Smooth muscle cell (in vitro differentiated cells): ENCODE results near the gene ANAPC10. TPM values are rescaled to one million over a fixed set of nuclear protein-coding genes. Genes with fewer than 3 reads are reported as not detected.
"Not testable (repeated sequence)": the region's sequence is repeated elsewhere in the genome, so short reads cannot be mapped to it uniquely, and the experiment has no call there.

Experiments
- DNase-seq: peaks from one replicate; lab custom pipeline; 2025; ENCODE audit not compliant: unreplicated experiment; lab: John Stamatoyannopoulos, UW
- H2AFZ ChIP-seq: fragments of 200-600 bp; sonication (generic); 2 replicates; pipeline ENCODE4 v1.6.0; 2016; ENCODE audit warnings: antibody characterized with exemption, low read depth, mild to moderate bottlenecking
- H3F3A ChIP-seq: fragments of 200-600 bp; sonication (generic); 2 replicates; pipeline ENCODE4 v1.6.0; 2017; ENCODE audit warnings: antibody characterized with exemption, low read depth
- H3K27ac ChIP-seq: fragments of 200-600 bp; sonication (generic); 2 replicates; pipeline ENCODE4 v1.5.1; 2016; ENCODE audit warnings: low read depth, mild to moderate bottlenecking
- H3K27me3 ChIP-seq: fragments of 200-600 bp; sonication (generic); 2 replicates; pipeline ENCODE4 v1.6.1; 2016; ENCODE audit warnings: low read depth, mild to moderate bottlenecking
- H3K36me3 ChIP-seq: fragments of 200-600 bp; sonication (generic); 2 replicates; pipeline ENCODE4 v1.5.1; 2016; ENCODE audit warnings: low read depth
- H3K4me1 ChIP-seq: fragments of 200-600 bp; sonication (generic); 2 replicates; pipeline ENCODE4 v1.5.1; 2016; ENCODE audit warnings: low read depth
- H3K4me2 ChIP-seq: fragments of 200-600 bp; sonication (generic); 2 replicates; pipeline ENCODE4 v1.6.0; 2016; ENCODE audit warnings: mild to moderate bottlenecking
- H3K4me3 ChIP-seq: fragments of 200-600 bp; sonication (generic); 2 replicates; pipeline ENCODE4 v1.5.1; 2016; ENCODE audit warnings: mild to moderate bottlenecking
- H3K79me2 ChIP-seq: fragments of 200-600 bp; sonication (generic); 2 replicates; pipeline ENCODE4 v1.6.0; 2016; ENCODE audit warnings: low read depth, mild to moderate bottlenecking
- H3K9ac ChIP-seq: fragments of 200-600 bp; sonication (generic); 2 replicates; pipeline ENCODE4 v1.6.0; 2016; ENCODE audit warnings: low read depth
- H3K9me3 ChIP-seq: fragments of 200-600 bp; sonication (generic); replicated peaks from 2 replicates; pipeline ENCODE4 v1.5.1; 2016; ENCODE audit warnings: low read depth
- H4K20me1 ChIP-seq: fragments of 200-600 bp; sonication (generic); 2 replicates; pipeline ENCODE4 v1.6.0; 2016; ENCODE audit warnings: low read depth
- WGBS: methylation state at CpG from one replicate; pipeline ENCODE4 v1.1.7; 2016; ENCODE audit warnings: low lambda C conversion rate; 5-methylcytosine and 5-hydroxymethylcytosine counted together
- polyA plus RNA-seq: library from polyadenylated mRNA; unstranded; fragments of >200 nt; fragmentation: Nextera tagmentation; extraction: Ambion mirVana; gene quantifications from 2 replicates; pipeline ENCODE4 v1.2.1, GENCODE V29; 2016
- total RNA-seq: library from RNA; depleted of rRNA; stranded (reverse); fragments of >200 nt; gene quantifications from 2 replicates; pipeline ENCODE4 v1.2.3, GENCODE V29; 2014
- TF ChIP-seq, protein P1 (sequence below): fragments of 200-600 bp; sonication (generic); IDR thresholded peaks from 2 replicates; pipeline ENCODE4 v1.5.1; 2017; ENCODE audit warnings: borderline replicate concordance, mild to moderate bottlenecking, antibody characterized with exemption; ENCODE audit not compliant: insufficient read depth, poor library complexity, severe bottlenecking

ANAPC10 gene
- total and polyA plus RNA-seq, 2 experiments from 2014 or later: 28.0 to 66.2 TPM

DNA sequence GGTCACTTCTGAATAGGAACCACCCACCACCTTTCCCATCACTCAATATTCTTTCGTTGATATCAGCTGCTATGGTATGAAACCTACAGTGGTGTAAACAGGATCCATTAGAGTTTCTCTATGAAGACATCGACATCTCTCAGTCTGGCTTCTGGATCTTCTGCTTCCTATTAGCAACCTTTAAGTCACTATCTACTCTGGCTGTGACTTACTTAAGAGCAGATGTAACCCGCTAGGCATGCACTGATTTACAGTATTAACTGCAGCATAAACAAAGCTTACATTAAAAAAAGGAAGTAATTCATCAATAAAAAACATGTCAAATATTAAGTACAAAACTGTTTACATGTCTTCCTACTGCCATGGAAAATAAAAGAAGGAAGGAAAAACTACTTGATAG lies 96.4 kb downstream of the ANAPC10 start:
- no peaks in the 10 kb centered on the region for H3K9me3 ChIP-seq
- H4K20me1 ChIP-seq: peaks cover 14% of the 10 kb centered on the region
- H3K4me2 ChIP-seq: no peak overlapping the region
- H3K79me2 ChIP-seq: peaks cover 10% of the 10 kb centered on the region
- H3K36me3 ChIP-seq: no peaks in the 10 kb centered on the region
- TF ChIP-seq, protein P1, sequence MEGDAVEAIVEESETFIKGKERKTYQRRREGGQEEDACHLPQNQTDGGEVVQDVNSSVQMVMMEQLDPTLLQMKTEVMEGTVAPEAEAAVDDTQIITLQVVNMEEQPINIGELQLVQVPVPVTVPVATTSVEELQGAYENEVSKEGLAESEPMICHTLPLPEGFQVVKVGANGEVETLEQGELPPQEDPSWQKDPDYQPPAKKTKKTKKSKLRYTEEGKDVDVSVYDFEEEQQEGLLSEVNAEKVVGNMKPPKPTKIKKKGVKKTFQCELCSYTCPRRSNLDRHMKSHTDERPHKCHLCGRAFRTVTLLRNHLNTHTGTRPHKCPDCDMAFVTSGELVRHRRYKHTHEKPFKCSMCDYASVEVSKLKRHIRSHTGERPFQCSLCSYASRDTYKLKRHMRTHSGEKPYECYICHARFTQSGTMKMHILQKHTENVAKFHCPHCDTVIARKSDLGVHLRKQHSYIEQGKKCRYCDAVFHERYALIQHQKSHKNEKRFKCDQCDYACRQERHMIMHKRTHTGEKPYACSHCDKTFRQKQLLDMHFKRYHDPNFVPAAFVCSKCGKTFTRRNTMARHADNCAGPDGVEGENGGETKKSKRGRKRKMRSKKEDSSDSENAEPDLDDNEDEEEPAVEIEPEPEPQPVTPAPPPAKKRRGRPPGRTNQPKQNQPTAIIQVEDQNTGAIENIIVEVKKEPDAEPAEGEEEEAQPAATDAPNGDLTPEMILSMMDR: no peak
- no peak overlapping the region for H2AFZ ChIP-seq
- peaks cover 3% of the 10 kb centered on the region for H3F3A ChIP-seq
- DNase-seq: no peak
- no peaks in the 10 kb centered on the region for H3K4me1 ChIP-seq
- H3K27ac ChIP-seq: no peak overlapping the region
- no peak overlapping the region for H3K4me3 ChIP-seq
- no peak overlapping the region for H3K9ac ChIP-seq
- H3K27me3 ChIP-seq: no peaks in the 10 kb centered on the region
- WGBS: 74% methylated on average over 3 of the region's 3 CpGs

DNA sequence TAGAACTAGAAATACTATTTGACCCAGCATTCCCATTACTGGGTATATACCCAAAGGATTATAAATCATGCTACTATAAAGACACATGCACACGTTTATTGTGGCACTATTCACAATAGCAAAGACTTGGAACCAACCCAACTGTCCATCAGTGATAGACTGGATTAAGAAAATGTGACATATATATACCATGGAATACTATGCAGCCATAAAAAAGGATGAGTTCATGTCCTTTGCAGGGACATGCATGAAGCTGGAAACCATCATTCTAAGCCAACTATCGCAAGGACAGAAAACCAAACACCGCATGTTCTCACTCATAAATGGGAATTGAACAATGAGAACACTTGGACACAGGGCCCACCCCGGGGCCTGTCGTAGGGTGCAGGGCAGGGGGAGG lies 97.3 kb downstream of the ANAPC10 start:
- H3K36me3 ChIP-seq, H3K79me2 ChIP-seq, H3K9ac ChIP-seq, H3K4me3 ChIP-seq, H3F3A ChIP-seq, H3K4me1 ChIP-seq, H3K9me3 ChIP-seq, H2AFZ ChIP-seq, H3K27me3 ChIP-seq, H4K20me1 ChIP-seq, DNase-seq, H3K27ac ChIP-seq, H3K4me2 ChIP-seq: not testable (repeated sequence)
- 98% methylated on average over 5 of the region's 5 CpGs for WGBS

DNA sequence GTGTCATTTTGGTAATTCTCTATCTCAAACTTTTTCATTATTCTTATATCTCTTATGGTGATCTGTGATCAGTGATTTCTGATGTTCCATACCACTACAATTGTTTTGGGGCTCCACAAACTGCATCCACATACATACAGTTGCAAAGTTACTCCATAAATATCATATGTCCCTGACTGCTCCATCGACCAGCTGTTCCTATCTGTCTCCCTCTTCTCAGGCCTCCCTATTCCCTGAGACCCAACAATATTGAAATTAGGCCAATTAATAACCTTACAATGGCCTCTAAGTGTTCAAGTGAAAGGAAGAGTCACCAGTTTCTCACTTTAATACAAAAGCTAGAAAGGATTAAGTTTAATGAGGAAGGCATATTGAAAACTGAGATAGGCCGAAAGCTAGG lies 108.7 kb downstream of the ANAPC10 start:
- no peak overlapping the region for H2AFZ ChIP-seq
- no peaks in the 10 kb centered on the region for H3K79me2 ChIP-seq
- no peaks in the 10 kb centered on the region for H3K4me1 ChIP-seq
- no peaks in the 10 kb centered on the region for H3K9me3 ChIP-seq
- H3K27me3 ChIP-seq: no peaks in the 10 kb centered on the region
- no peaks in the 10 kb centered on the region for H3K36me3 ChIP-seq
- no peaks in the 10 kb centered on the region for H4K20me1 ChIP-seq
- H3K4me3 ChIP-seq: no peak overlapping the region
- DNase-seq: no peak
- no peak overlapping the region for H3K9ac ChIP-seq
- 60% methylated on average over 2 of the region's 2 CpGs for WGBS
- no peaks in the 10 kb centered on the region for H3F3A ChIP-seq
- TF ChIP-seq, protein P1: no peak
- no peak overlapping the region for H3K27ac ChIP-seq
- no peak overlapping the region for H3K4me2 ChIP-seq

DNA sequence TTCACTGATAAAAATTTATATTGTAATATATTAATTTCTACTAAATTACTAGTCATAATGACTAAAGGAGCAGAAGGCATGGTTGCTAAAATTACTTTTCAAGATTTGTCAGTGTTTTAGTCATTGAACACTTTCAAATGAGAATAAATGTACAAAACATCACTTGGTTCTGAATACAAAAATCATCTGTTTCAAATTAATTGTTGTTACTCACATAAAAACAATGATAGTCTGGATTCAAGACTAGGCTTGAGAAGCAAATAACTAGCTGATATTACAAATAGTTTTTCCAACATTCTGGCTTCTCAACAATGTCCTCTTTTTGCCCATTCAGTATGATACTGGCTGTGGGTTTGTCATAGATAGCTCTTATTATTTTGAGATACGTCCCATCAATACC lies 112.5 kb downstream of the ANAPC10 start:
- Histone ChIP-seq H3K36me3 (no peaks in the 10 kb centered on the region), H2AFZ (no peak overlapping the region), H3K79me2 (no peaks in the 10 kb centered on the region), H3K27ac (no peak overlapping the region), H3F3A (no peaks in the 10 kb centered on the region), H4K20me1 (no peaks in the 10 kb centered on the region), H3K9me3 (peaks cover 5% of the 10 kb centered on the region), H3K4me2 (no peak overlapping the region), H3K4me3 (no peak overlapping the region), H3K27me3 (no peaks in the 10 kb centered on the region), H3K9ac (no peak overlapping the region), H3K4me1 (no peaks in the 10 kb centered on the region)
- DNase-seq: no peak
- TF ChIP-seq, protein P1: no peak
- WGBS: 93% methylated on average over 1 of the region's 1 CpG
